ENCODE measurements around the gene ARRDC3.

The ARRDC3 gene

DNA sequence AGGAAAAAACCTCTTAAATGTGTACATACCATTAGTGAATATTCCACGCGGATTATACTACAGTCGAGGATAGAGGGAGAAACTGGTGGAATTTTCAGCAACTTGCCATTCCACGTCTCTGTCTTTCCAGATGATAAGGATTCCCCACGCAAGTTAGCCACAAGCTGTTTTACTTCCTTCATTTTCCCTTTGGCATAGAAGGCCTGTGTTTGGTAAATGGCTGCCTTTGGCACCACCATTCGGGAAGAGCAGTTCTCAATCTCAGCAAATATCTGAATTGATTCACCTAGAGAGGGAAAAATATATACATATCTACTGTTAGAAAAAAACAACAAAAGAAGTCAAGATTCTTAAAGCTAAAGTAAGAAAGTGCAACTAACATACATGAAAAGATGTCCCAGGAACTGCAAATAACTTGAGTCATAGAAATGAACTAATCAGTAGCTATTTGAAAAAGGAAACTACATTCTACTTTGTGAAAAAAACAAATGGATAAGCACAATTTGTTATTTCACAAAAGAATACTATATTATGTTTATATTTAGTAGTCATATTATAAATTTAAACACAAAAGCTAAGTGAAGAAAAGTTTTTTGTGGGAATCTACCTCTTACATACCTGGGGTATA is 8.1 kb downstream of the ARRDC3 start:
- no peak for DNase-seq (ENCODE audit: low read depth)

GRCh38 chr5:91373600-91373999 is 9.5 kb downstream of the ARRDC3 start:
- DNase-seq (ENCODE audit: low read depth), result no peak
- H3K4me3 ChIP-seq (ENCODE audit: low read depth, low read length), result no peak overlapping the region
- no peak for TF ChIP-seq CTCF (IDR thresholded peaks at IDR 0.05; ENCODE audit: low read depth, low read length, missing control alignments)
- in situ Hi-C loops (cut with HindIII; ENCODE audit: low sequenced_read_pairs), result no loop called here

More for the DNA sequence above, 8.1 kb downstream of the ARRDC3 start:
- TF ChIP-seq CTCF (IDR thresholded peaks at IDR 0.05; ENCODE audit: low read depth, low read length, missing control alignments), result no peak
- in situ Hi-C loops (cut with HindIII; ENCODE audit: low sequenced_read_pairs), result loop anchor here (25.0 kb wide), 1 partner anchor 513 kb away; no protein-coding TSS in a partner anchor
- H3K4me3 ChIP-seq (ENCODE audit: low read depth, low read length), result no peak overlapping the region

DNA sequence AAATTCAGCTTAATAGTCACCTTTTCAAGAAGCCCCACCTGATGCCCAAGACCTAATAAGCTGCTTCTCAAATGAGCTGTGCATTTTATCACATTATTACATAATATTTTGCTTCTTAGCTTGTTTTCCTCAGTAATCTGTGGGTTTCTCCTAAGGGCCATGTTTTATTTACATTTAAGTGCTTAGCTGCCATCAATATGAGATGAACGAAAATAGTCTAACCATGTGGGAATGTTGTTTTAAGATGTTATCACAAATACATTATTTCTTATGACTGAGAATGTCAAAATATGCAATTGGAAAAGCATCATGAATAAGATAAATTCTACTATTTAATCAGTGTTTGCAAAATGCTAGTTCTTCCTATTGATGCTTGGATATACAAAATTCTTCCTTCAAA is 10.1 kb downstream of the ARRDC3 start:
- DNase-seq (ENCODE audit: low read depth), result no peak
- no peak overlapping the region for H3K4me3 ChIP-seq (ENCODE audit: low read depth, low read length)
- TF ChIP-seq CTCF (IDR thresholded peaks at IDR 0.05; ENCODE audit: low read depth, low read length, missing control alignments), result no peak
- in situ Hi-C loops (cut with HindIII; ENCODE audit: low sequenced_read_pairs), result no loop called here

GRCh38 chr5:91369480-91369879 is 13.6 kb downstream of the ARRDC3 start:
- no peak for TF ChIP-seq CTCF (IDR thresholded peaks at IDR 0.05; ENCODE audit: low read depth, low read length, missing control alignments)
- no peak overlapping the region for H3K4me3 ChIP-seq (ENCODE audit: low read depth, low read length)
- in situ Hi-C loops (cut with HindIII; ENCODE audit: low sequenced_read_pairs), result no loop called here
- DNase-seq (ENCODE audit: low read depth), result no peak

GRCh38 chr5:91367908-91368648 is 15.0 kb downstream of the ARRDC3 start:
- in situ Hi-C loops (cut with HindIII; ENCODE audit: low sequenced_read_pairs), result no loop called here
- DNase-seq (ENCODE audit: low read depth), result no peak
- no peak for TF ChIP-seq CTCF (IDR thresholded peaks at IDR 0.05; ENCODE audit: low read depth, low read length, missing control alignments)
- H3K4me3 ChIP-seq (ENCODE audit: low read depth, low read length), result no peak overlapping the region

DNA sequence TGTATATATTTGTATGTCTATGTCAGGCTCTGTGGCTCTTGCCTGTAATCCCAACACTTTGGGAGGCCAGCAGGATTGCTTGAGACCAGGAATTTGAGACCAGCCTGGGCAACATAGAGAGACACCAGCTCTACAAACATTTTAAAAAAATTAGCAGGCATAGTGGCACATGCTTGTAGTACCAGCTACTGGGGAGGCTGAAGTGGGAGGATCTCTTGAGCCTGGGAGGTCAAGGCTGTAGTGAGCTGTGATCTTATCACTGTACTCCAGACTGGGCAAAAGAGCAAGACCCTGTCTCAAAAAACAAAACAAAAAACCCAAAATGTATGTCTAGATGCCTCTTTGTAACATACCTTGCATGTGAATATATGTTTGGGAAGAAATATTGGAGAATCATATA is 15.8 kb downstream of the ARRDC3 start:
- in situ Hi-C loops (cut with HindIII; ENCODE audit: low sequenced_read_pairs), result no loop called here
- H3K4me3 ChIP-seq (ENCODE audit: low read depth, low read length), result no peak overlapping the region
- no peak for DNase-seq (ENCODE audit: low read depth)
- no peak for TF ChIP-seq CTCF (IDR thresholded peaks at IDR 0.05; ENCODE audit: low read depth, low read length, missing control alignments)
